C1 segment of cervical spinal cord (tissue), 14 donors: ENCODE results near the gene TBC1D16.

ENCODE experiments used
- DNase-seq, 14 donors: peaks; one replicate each; lab custom pipeline; 2025; lab: John Stamatoyannopoulos, UW

Gene TBC1D16, protein sequence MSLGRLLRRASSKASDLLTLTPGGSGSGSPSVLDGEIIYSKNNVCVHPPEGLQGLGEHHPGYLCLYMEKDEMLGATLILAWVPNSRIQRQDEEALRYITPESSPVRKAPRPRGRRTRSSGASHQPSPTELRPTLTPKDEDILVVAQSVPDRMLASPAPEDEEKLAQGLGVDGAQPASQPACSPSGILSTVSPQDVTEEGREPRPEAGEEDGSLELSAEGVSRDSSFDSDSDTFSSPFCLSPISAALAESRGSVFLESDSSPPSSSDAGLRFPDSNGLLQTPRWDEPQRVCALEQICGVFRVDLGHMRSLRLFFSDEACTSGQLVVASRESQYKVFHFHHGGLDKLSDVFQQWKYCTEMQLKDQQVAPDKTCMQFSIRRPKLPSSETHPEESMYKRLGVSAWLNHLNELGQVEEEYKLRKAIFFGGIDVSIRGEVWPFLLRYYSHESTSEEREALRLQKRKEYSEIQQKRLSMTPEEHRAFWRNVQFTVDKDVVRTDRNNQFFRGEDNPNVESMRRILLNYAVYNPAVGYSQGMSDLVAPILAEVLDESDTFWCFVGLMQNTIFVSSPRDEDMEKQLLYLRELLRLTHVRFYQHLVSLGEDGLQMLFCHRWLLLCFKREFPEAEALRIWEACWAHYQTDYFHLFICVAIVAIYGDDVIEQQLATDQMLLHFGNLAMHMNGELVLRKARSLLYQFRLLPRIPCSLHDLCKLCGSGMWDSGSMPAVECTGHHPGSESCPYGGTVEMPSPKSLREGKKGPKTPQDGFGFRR

DNA sequence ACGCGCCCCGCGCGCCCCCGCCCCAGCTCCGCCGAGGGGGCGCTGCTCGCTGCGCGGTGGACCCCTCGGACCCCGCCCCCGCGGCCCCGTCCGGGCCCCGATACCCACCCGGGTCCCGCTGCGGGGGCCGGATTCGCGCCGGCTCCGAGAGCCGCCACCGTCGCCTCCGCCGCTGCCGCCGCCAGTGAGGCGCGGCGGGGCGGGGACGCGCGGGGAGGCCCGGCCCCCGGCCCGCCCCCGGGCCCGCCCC is at the start of gene TBC1D16:
TSS of gene TBC1D16 (minus strand) at position 186 of the 250 bp plus-strand sequence. CDS start 22,325 bp downstream, outside the sequence.
- DNase-seq = no peak

DNA sequence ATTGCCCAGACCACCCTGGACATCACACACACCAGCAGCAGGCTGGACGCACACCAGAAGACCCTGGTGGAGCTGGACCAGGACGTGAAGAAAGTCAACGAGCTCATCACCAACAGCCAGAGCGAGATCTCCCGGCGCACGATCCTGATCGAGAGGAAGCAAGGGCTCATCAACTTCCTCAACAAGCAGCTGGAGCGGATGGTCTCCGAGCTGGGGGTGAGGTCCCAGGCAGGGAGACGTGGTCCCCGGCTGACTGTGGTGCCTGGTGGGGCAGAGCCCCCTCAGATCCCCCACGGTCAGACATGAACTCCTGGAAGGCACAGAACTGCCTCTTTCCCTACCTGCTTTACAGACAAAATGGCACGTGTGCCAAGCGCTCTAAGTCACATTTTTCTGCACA is 49.1 kb upstream of the TBC1D16 start:
- DNase-seq = no peak

DNA sequence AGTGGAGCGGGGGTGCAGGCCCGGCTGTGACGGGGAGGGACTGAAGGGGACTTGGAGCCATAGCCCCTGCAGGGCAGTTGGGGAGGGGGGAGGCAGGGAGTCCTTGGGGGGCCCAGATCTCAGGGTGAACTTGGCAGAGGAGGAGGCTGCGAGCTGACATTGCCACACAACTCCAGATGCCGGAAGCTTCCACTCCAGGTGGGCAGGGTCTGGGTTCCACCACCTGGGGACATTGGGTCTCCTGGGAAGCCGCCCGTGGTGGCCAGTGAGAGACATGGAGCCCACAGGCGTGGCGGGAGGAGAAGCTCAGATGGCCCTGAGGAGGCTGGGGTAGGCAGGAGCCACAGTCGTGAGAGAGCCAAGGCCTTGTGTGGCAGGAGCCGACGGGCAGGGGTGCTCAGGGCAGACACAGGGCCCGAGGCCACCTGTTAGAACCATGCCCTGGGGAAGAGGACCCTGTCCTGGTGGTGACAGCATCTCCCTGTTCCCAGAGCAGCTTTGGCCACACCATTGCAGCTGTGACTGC is 47.5 kb upstream of the TBC1D16 start:
- DNase-seq = no peak

DNA sequence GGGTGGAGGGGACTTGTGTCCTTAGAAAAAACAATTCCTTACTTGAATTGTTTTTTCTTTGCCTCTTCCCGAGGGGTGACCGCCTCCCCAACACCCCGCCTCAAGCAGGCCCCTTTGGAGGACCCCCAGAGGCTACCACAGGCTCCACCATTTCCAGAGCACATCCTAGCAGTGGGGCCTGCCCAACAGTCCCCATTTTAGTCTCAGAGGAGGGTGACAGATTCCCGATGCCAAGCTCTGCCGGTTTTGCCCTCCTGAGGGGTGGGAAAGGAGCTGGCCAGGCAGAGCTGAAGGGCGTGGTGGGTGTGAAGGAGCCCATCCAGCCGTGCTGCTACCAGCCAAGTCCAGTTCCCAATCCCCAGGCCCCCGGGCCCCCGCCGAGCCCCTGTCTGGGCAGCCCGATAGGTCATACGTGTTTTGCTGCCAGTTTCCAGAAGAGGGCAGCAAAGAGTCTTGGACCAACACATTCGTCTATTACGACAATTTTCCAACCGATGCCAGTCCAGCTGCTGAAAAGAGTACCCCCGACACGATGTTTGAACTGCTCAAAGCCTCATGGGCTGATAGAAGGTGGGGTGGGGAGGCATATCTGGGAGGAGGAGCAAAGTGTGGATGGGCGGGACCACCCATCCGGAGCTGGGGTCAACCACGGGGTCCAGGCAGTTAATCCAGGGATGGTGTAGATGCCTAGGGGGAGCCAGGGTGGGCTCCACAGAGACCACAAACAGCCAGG is 46.9 kb upstream of the TBC1D16 start:
- DNase-seq = peak in 8 of 14 donors; percentile 8 to 42 (median 29)

DNA sequence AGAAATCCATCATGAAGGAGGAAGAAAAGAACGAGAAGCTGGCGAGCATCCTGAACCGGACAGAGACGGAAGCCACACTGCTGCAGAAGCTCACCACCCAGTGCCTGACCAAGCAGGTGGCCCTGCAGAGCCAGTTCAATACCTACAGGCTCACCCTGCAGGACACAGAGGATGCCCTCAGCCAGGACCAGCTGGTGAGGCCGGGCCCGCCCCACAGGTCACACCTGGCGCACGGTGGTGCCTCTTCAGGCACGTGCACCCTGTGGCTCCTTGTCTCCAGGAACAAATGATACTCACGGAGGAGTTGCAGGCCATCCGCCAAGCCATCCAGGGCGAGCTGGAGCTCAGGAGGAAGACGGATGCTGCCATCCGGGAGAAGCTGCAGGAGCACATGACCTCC is 45.9 kb upstream of the TBC1D16 start:
- no peak for DNase-seq

DNA sequence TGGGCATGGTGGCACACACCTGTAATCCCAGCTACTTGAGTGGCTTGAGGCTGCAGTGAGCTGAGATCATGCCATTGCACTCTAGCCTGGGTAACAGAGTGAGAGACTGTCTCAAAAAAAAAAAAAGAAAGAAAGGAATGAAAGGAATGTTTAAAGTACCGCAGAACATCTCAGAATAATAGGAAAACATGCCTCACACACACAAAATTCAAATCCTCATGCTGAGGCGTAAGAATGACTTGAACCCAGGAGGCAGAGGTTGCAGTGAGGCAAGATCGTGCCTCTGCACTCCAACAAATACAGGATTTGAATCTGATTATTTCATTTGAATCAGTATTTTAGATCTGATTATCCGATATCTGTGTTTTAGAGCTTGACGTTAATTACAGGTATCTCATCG is 44.4 kb upstream of the TBC1D16 start:
- DNase-seq = no peak

DNA sequence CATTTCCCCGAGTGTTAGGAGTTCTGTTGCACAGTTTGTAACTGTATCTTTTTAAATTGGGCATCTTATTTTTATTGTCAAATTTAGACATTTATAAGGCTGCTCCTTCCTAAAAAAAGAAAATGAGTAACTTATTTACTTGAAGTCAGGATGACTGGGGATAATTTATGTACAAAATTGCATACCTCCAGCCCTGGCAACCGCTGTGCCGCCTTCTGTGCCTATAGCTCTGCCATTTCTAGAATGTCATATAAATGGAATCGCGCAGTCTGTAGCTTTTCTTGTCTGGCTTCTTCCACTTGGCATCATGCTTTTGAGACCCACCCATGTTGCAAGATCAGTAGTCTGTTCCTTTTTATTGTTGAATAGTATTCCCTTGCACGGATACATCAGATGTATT is 36.7 kb upstream of the TBC1D16 start:
- DNase-seq = no peak

DNA sequence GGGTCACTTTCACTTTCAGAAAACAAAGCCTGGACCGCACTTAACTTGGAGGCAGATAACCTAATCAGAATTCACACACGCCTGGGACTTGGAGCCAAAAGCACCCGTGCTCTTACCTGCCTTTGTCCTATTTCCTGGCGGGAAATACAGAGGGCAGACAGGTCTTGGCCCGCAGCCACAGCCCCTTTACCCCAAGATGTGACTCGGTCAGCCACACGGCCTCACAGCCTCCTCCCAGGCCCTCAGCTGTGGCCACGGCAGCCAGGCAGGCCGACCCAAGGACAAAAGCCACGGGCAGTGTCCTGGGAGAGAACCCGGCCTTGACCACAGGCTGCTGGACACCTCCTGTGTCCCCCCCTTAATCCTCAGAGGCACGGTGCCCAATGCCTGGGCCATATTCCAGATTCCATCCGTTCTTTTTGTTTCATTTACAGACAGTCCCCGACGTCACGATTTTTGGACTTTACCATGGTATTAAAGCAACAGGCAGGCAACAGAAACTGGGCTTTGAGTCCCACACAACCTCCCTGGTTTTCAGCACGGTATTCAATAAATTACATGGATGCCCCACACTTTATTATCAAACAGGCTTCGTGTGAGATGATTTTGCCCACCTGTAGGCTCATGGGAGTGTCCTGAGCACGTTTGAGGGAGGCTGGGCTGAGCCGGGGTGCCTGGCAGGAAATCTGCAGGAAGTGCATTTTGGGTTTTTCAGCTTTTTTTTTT is 35.6 kb upstream of the TBC1D16 start:
- peak in 11 of 14 donors; percentile 12 to 66 (median 48) for DNase-seq

DNA sequence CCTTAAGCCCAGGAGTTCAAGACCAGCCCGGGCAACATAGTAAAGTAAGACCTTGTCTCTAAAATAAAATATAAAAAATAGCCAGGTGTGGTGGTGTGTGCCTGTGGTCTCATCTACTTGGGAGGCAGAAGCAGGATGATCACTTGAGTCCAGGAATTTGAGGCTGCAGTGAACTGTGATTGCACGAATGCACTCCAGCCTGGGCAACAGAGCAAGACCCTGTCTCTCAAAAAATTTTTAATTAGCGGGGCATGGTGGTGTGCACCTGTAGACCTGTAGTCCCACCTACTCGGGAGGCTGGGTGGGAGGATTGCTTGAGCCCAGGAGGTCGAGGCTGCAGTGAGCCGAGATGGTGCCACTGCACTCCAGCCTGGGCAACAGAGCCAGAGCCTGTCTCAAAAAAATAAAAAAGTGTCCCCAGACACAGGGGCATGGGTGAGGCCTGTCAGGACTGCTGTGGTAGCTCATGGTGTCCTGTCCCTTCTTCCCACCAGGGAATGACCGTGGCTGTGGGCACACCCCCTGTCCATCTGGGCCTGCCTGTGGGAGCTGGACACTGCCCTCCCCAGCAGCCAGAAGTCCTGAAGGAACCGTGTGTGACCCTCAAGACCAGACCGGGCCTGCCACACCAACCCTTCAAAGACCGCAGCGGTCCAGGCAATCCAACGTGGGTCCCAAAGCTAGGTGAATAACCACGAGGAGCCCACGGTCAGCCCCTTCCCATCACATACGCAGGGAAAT is 34.9 kb upstream of the TBC1D16 start:
- no peak for DNase-seq

DNA sequence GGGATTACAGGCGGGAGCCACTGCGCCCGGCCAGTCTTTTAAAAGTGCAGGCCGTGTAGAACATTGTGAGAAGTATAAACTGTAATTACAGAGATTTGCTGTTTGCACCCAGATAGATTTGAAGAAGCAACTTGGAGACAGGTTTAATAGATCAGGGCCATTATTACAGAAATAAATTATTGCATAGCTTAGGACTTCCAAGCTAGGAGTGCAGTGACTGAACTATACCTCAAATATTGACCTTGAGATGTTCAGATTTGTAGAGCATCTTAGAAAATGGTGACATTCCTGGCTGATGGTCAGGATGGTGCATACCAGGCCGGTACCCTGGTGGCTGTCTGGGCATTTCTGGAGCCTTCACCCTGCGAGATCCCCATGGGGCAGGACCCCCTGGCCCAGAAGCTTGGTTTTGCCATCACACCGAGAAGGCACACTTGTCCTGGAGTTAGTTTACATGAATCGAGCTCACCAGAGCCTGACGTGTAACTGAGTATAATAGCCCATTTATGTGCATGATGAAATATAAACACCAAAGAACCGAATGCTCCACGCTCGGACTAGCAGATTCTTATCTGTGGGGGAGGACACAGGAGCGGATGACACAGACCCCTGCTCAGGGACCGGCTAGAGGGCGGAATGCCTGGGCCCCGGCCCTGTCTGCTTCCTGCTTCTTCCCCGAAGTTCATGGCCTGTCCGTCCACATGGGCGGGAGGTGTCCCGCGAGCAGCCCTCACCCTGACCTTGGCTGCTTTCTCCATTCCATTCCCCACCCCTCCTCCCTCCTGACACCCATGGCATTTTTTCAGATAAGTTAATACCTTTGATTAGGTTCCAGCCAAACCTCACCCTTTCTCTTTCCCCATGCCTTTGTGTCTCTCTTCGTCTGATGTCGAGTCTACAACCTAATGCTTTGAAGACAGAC is 32.9 kb upstream of the TBC1D16 start:
- no peak for DNase-seq

DNA sequence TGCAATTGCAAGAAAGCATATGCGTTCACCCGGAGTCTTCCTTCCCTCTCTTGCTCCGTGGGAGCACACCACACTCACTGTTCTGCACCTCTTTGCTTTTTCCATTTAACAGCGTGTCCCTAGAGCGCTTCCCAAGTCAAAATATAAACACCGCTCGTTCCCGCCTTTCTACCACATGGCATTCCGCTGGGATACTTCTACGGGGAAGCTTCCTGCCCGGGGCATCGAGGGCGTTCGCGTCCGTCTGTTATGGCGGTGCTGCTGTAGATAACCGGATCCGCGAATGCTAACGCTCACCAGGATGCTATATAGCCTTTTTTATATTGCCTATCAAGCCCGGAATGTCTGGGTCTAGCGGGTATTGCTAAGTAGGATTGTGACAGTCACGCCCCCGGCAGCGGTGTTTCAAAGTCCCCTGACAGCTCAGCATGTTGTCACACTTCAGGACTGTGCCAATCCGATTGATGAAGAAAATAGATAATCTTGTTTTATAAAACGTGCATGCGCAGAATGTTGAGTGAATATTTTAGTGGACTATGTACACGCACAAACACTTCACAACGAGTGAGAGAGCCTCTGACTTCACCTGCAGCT is 31.8 kb upstream of the TBC1D16 start:
- no peak for DNase-seq

DNA sequence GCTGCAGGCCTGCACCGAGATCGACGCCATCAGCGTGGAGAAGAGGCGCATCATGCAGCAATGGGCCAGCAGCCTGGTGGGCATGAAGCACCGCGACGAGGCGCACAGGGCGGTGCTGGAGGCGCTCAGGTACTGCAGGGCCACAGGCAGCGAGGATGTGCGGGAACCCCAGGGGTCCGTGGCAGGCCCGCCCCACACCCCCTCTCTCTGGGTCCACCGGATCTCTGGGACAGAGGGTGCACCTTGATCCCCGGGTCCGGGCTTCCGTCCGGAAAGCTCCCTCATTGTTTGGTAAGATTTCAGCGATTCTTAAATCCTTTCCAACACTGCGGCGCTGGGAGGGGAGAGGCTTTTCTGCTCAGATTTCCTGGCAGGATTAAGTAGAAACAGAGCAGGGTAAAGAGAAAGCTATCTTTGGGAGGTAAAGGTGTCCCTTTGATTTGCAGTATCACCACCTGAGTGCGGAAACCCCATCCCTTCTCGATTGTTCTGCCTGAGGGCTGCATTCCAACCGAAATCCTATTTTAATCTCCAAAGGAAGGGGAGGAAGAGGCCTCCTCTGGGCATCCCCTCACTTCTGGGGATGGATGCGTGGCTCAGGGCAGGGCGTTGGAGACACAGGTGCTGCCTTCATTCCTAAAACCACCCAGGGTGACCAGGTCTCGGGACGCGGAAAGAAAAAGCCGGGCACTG is 30.0 kb upstream of the TBC1D16 start:
- DNase-seq = no peak

DNA sequence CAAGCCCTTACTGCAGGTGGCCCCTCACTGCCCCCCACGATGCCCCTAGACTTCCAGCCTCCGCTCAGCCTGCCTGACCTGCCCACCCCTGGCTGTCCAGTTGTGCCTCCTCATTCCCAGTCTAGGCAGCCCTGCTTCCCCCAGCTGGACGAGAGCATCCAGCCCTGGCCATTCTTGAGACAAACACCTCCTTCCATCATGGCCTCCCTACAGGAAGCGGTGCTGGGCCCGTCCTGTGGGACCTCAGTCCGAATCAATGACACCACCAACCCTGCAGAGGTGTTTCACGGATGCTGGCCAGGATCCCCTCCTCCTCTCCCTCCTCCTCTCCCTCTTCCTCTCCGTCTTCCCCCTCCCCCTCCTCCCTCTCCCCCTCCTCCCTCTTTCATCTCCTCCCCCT is 29.0 kb upstream of the TBC1D16 start:
- DNase-seq = no peak

DNA sequence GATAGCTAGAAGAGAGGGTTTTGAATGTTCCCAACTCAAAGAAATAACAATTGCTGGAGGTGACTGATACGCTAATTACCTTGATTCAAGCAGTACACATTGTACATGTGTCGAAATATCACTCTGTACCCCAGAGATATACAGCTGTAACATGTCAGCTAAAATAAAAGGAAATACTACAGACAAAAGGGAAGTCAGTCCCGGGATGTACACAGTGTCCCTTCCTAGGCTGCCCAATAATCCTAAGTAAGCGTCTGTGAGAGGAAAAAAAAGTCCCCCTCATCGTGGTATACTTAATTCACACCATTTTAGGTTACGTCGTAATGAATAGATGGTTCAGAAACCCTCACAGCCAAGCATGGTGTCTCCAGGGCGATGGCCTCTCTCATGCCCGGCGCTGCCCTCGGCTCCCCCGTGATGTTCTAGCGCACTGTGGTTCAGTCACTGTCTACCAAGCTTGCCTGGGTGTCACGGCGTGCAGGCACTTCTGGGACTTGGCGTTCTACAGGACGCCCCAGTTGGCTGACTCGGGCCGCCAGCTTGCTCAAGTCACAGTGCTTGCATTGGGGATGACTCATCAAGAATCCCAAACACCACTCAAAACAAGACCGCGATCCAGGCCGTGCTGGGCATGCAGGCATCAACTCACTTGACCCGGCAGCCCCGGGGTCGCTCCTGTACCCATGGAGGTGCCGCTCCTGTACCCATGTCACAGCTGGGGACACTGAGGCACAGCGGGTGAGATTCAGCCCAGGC is 28.3 kb upstream of the TBC1D16 start:
- peak in 5 of 14 donors; percentile 2 to 57 (median 46) for DNase-seq

DNA sequence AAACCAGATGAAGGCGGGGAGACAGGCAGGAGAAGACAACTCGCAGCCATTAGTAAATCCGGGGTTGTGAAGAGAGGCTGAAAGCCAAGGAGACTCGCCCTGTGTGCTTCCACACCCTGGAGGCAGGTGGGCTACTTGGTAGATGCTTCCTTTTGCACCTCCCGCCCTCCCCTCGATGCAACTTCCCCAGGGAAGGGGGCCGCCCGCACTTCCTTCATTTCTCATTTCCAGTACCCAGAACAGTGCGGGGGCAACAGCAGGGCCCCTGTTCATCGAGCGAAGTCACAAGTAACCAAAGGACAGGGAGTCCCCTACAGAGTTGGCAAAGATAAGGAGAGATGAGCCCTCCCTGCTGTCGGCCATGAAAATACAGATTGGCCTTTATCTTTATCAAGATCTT is 25.7 kb upstream of the TBC1D16 start:
- no peak for DNase-seq

DNA sequence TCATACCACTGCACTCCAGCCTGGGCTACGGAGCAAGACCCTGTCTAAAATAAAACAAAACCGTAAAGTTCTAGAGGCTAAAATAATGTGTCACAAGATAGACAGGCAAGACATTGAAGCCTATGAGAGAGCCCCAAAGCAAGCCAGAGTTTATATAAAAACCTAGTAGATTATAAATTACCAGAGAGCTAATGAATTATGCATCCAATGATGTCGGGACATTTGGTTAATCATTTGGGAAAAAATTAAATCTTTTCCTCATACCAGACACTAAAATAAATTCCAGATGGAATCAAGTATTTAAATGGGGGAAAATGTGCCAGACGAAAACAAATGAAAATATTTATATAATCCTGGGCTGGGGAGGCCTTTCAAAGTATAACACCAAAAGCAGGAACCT is 25.0 kb upstream of the TBC1D16 start:
- DNase-seq = no peak

DNA sequence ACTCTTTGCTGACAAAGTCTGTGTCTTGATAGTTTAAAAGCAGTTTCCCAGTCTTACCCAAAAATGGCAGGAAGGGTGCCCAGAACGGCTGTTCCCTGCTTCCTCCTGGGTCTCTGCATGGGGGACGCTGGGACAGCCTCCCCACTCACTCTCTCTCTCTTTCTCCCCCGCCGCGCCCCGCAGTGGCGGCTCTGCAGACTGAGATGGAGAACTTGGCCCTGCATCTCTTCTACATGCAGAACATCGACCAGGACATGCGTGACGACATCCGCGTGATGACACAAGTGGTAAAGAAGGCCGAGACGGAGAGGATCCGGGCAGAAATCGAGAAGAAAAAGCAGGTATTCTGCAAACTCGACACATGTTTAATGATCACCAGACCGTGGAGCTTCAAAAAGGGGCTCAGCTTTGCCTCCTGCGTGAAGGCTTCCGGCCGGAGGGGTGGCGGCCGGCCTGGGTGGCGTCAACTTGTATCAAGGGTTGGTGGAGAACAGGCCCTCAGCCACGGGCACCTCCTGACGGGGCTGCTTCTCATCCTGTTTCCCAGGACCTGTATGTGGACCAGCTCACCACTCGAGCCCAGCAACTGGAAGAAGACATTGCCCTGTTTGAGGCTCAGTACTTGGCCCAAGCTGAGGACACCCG is 22.8 kb upstream of the TBC1D16 start:
- no peak for DNase-seq

DNA sequence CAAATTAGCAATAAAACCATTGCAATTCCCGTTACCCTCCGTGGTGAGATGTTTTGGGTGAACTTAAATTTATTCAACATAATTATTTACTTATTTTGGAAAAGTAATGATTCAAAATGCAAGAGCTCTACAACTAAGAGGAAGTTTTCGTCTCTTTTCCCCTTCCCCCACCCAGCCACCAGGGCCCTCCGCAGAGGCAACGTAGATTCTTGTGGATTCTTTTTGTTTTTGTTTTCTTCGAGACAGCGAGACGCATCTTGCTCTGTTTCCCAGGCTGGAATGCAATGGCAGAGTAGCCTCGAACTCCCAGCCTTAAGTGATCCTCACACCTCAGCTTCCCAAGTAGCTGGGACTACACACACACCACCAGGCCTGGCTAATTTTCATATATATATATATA is 19.9 kb upstream of the TBC1D16 start:
- no peak for DNase-seq
